H1 (cell line): ENCODE data around the gene NELL1. TPM values are rescaled to one million over a fixed set of nuclear protein-coding genes. Genes with fewer than 3 reads are reported as not detected.

Experiments
- CTCF ChIA-PET: fragments of 300-600 bp; sonication (Branson Sonifier 250); formaldehyde crosslinking; loops from one replicate; lab custom pipeline; 2021; ENCODE audit not compliant: partially characterized antibody; lab: Charles Lee
- POLR2A ChIA-PET: fragments of 300-600 bp; sonication (Branson Sonifier 250); formaldehyde crosslinking; loops from one replicate; lab custom pipeline; 2021; ENCODE audit warnings: inconsistent platforms; ENCODE audit not compliant: partially characterized antibody; lab: Charles Lee
- DNase-seq, 2 experiments: peaks; one replicate each; pipeline versions ENCODE4 v3.0.0 to v3.0.0-alpha.2; 2010 to 2022; ENCODE audit warnings: low spot score in 2 of 2, low read depth in 1 of 2, mixed read lengths in 1 of 2
- FAIRE-seq: peaks from 2 replicates; lab custom pipeline; 2011; peaks lifted over from hg19 to GRCh38; lab: Jason Lieb, UNC
- H2AFZ ChIP-seq: 2 replicates; pipeline ENCODE4 v1.8.1; 2012; ENCODE audit warnings: low read length, inconsistent platforms
- H2AK5ac ChIP-seq: 2 replicates; pipeline ENCODE4 v1.6.1; 2013; ENCODE audit warnings: low read depth, low read length
- H2BK120ac ChIP-seq: replicated peaks from 2 replicates; pipeline ENCODE3; 2013; ENCODE audit warnings: low read depth, low read length, inconsistent platforms
- H2BK12ac ChIP-seq: 2 replicates; pipeline ENCODE4 v1.6.1; 2013; ENCODE audit warnings: low read depth, low read length
- H2BK15ac ChIP-seq: 2 replicates; pipeline ENCODE4 v1.6.1; 2013; ENCODE audit warnings: low read length
- H2BK20ac ChIP-seq: 2 replicates; pipeline ENCODE4 v1.6.1; 2013; ENCODE audit warnings: low read length
- H2BK5ac ChIP-seq: 2 replicates; pipeline ENCODE4 v1.6.1; 2013; ENCODE audit warnings: low read depth, low read length
- H3K14ac ChIP-seq: 2 replicates; pipeline ENCODE4 v1.6.1; 2013; ENCODE audit warnings: inconsistent platforms; ENCODE audit not compliant: insufficient read length
- H3K18ac ChIP-seq: 2 replicates; pipeline ENCODE4 v1.6.1; 2013; ENCODE audit warnings: low read length; ENCODE audit errors: extremely low read depth
- H3K23ac ChIP-seq: 2 replicates; pipeline ENCODE4 v1.6.1; 2013; ENCODE audit warnings: inconsistent platforms; ENCODE audit not compliant: insufficient read length
- H3K23me2 ChIP-seq: 2 replicates; pipeline ENCODE4 v1.6.1; 2013; ENCODE audit warnings: low read depth, low read length
- H3K27ac ChIP-seq: 2 replicates; pipeline ENCODE4 v1.6.1; 2011; ENCODE audit warnings: low read depth, low read length, inconsistent platforms
- H3K27me3 ChIP-seq, 4 experiments: replicated peaks in 1 of 4; 1 replicate in 1 of 4; 2 replicates in 3 of 4; pipeline versions ENCODE4 v1.6.1 to v1.8.1; 2011 to 2013; ENCODE audit warnings: low read length in 3 of 4, mild to moderate bottlenecking in 3 of 4, inconsistent platforms in 2 of 4, mixed read lengths in 2 of 4, moderate library complexity in 1 of 4; ENCODE audit not compliant: control insufficient read depth in 3 of 4, insufficient read depth in 3 of 4; ENCODE audit errors: extremely low read depth in 1 of 4
- H3K36me3 ChIP-seq, 4 experiments: 2 replicates each; pipeline versions ENCODE4 v1.6.1 to v1.8.1; 2011 to 2013; ENCODE audit warnings: mild to moderate bottlenecking in 4 of 4, low read length in 3 of 4, moderate library complexity in 2 of 4, control low read depth in 1 of 4, inconsistent platforms in 1 of 4; ENCODE audit not compliant: insufficient read depth in 4 of 4, control insufficient read depth in 2 of 4
- H3K4ac ChIP-seq: replicated peaks from 2 replicates; pipeline ENCODE3; 2013; ENCODE audit warnings: low read length, low read depth, mixed read lengths, inconsistent platforms; ENCODE audit not compliant: insufficient read length
- H3K4me1 ChIP-seq, 4 experiments: replicated peaks in 1 of 4; 1 replicate in 1 of 4; 2 replicates in 3 of 4; pipeline versions ENCODE4 v1.6.1 to v1.8.1; 2011 to 2013; ENCODE audit warnings: low read length in 3 of 4, inconsistent platforms in 2 of 4, mixed read lengths in 1 of 4; ENCODE audit not compliant: insufficient read depth in 4 of 4, control insufficient read depth in 3 of 4
- H3K4me2 ChIP-seq, 2 experiments: 2 replicates each; pipeline versions ENCODE4 v1.6.1 to v1.8.1; 2011 to 2013; ENCODE audit warnings: low read depth in 2 of 2, low read length in 2 of 2, control low read depth in 1 of 2, inconsistent platforms in 1 of 2, mild to moderate bottlenecking in 1 of 2; ENCODE audit not compliant: insufficient read depth in 1 of 2
- H3K4me3 ChIP-seq, 4 experiments: fragments of 200-600, 300-600 bp in 1 of 4; sonication (generic), shearing (Covaris generic), sonication (Bioruptor Twin) in 1 of 4; 2 replicates each; pipeline versions ENCODE4 v1.5.1 to v1.8.1; 2011 to 2016; ENCODE audit warnings: low read length in 4 of 4, low read depth in 3 of 4, control low read depth in 2 of 4, inconsistent platforms in 2 of 4, mild to moderate bottlenecking in 2 of 4, mixed read lengths in 1 of 4, moderate library complexity in 1 of 4; ENCODE audit not compliant: insufficient read depth in 2 of 4; ENCODE audit errors: extremely low read depth in 1 of 4
- H3K56ac ChIP-seq: replicated peaks from 2 replicates; pipeline ENCODE3; 2013; ENCODE audit warnings: low read depth, mild to moderate bottlenecking, mixed read lengths, low read length, inconsistent platforms; ENCODE audit not compliant: insufficient read length
- H3K79me1 ChIP-seq: 2 replicates; pipeline ENCODE4 v1.6.1; 2013; ENCODE audit warnings: low read depth, low read length, control low read depth
- H3K79me2 ChIP-seq, 2 experiments: 2 replicates each; pipeline versions ENCODE4 v1.6.1 to v1.8.1; 2012 to 2013; ENCODE audit warnings: low read length in 2 of 2, mild to moderate bottlenecking in 2 of 2, inconsistent platforms in 1 of 2; ENCODE audit not compliant: insufficient read depth in 2 of 2, control insufficient read depth in 1 of 2
- H3K9ac ChIP-seq, 4 experiments: replicated peaks in 1 of 4; 1 replicate in 1 of 4; 2 replicates in 3 of 4; pipeline versions ENCODE4 v1.6.1 to v1.8.1; 2011 to 2013; ENCODE audit warnings: low read depth in 3 of 4, low read length in 3 of 4, control low read depth in 2 of 4, mild to moderate bottlenecking in 2 of 4, moderate library complexity in 2 of 4, inconsistent platforms in 1 of 4; ENCODE audit errors: extremely low read depth in 1 of 4
- H3K9me3 ChIP-seq, 2 experiments: 2 replicates each; pipeline versions ENCODE4 v1.6.1 to v1.8.1; 2012 to 2013; ENCODE audit warnings: mild to moderate bottlenecking in 2 of 2, moderate library complexity in 2 of 2, control low read depth in 1 of 2, inconsistent platforms in 1 of 2, low read depth in 1 of 2, low read length in 1 of 2, mixed read lengths in 1 of 2; ENCODE audit not compliant: insufficient read depth in 2 of 2
- H4K20me1 ChIP-seq, 2 experiments: replicated peaks in 1 of 2; 2 replicates each; pipeline versions ENCODE3 to v1.8.1; 2011 to 2013; ENCODE audit warnings: inconsistent platforms in 2 of 2, low read length in 2 of 2, mild to moderate bottlenecking in 1 of 2; ENCODE audit not compliant: insufficient read depth in 2 of 2, control insufficient read depth in 1 of 2
- H4K5ac ChIP-seq: 2 replicates; pipeline ENCODE4 v1.6.1; 2013; ENCODE audit warnings: low read length, low read depth, mixed read lengths, inconsistent platforms; ENCODE audit not compliant: insufficient read length
- H4K8ac ChIP-seq: 2 replicates; pipeline ENCODE4 v1.8.0; 2013; ENCODE audit warnings: mild to moderate bottlenecking, moderate library complexity, low read length, inconsistent platforms; ENCODE audit not compliant: insufficient read depth; ENCODE audit errors: extremely low read depth
- H4K91ac ChIP-seq: replicated peaks from 2 replicates; pipeline ENCODE3; 2013; ENCODE audit warnings: low read length, mixed read lengths, inconsistent platforms; ENCODE audit not compliant: insufficient read length
- ATF2 ChIP-seq: IDR thresholded peaks from 2 replicates; pipeline ENCODE4 v1.6.1; 2012; ENCODE audit warnings: low read length, inconsistent platforms
- ATF3 ChIP-seq: IDR thresholded peaks from 2 replicates; pipeline ENCODE4 v1.6.1; 2011; ENCODE audit warnings: low read depth, mild to moderate bottlenecking, low read length; ENCODE audit not compliant: insufficient read depth
- BACH1 ChIP-seq: IDR thresholded peaks from 2 replicates; pipeline ENCODE4 v1.6.1; 2012; ENCODE audit warnings: low read length, improper control_type of control experiment
- CHD1 ChIP-seq: IDR thresholded peaks from 2 replicates; pipeline ENCODE4 v1.6.1; 2012; ENCODE audit warnings: low read depth, low read length, improper control_type of control experiment
- EGR1 ChIP-seq: IDR thresholded peaks from 2 replicates; pipeline ENCODE4 v1.6.1; 2011; ENCODE audit warnings: low read depth, low read length, borderline replicate concordance
- EZH2 ChIP-seq: fragments of 200-600 bp; sonication (generic); IDR thresholded peaks from 2 replicates; pipeline ENCODE4 v1.7.1; 2012; ENCODE audit warnings: low read depth, mild to moderate bottlenecking, moderate library complexity, low read length, inconsistent platforms; ENCODE audit not compliant: severe bottlenecking
- FOSL1 ChIP-seq: IDR thresholded peaks from 2 replicates; pipeline ENCODE4 v1.6.1; 2011; ENCODE audit warnings: mild to moderate bottlenecking, low read depth, low read length, moderate library complexity; ENCODE audit not compliant: insufficient read depth
- POU5F1 ChIP-seq: IDR thresholded peaks from 2 replicates; pipeline ENCODE4 v1.6.1; 2011; ENCODE audit warnings: low read depth, mild to moderate bottlenecking, low read length, moderate library complexity
- SP1 ChIP-seq: IDR thresholded peaks from 2 replicates; pipeline ENCODE4 v1.6.1; 2011; ENCODE audit warnings: low read depth, low read length
- SP4 ChIP-seq: IDR thresholded peaks from 2 replicates; pipeline ENCODE4 v1.6.1; 2012; ENCODE audit warnings: low read length, inconsistent platforms
- TEAD4 ChIP-seq: IDR thresholded peaks from 2 replicates; pipeline ENCODE4 v1.6.1; 2012; ENCODE audit warnings: low read depth, low read length, inconsistent platforms, mixed read lengths
- USF2 ChIP-seq: IDR thresholded peaks from 2 replicates; pipeline ENCODE4 v1.6.1; 2011; ENCODE audit warnings: low read length, improper control_type of control experiment
- WGBS, 2 experiments: shearing (Covaris generic) in 1 of 2; methylation state at CpG; one replicate each; pipeline versions ENCODE4 v1.1.6 to v1.1.7; 2013 to 2015; ENCODE audit warnings: low lambda C conversion rate in 2 of 2, mixed read lengths in 2 of 2, inconsistent platforms in 1 of 2, low coverage in 1 of 2, missing lambda C conversion rate in 1 of 2; ENCODE audit not compliant: insufficient replicate concordance in 2 of 2, insufficient coverage in 1 of 2, insufficient read length in 1 of 2; ENCODE audit errors: extremely low coverage in 1 of 2, missing lambda C conversion rate in 1 of 2; 5-methylcytosine and 5-hydroxymethylcytosine counted together
- polyA plus RNA-seq, 7 experiments: library from polyadenylated mRNA; depleted of rRNA in 3 of 7; stranded (reverse) in 5 of 7; unstranded in 2 of 7; fragments of >200 nt in 5 of 7; fragments of 200-250 nt in 2 of 7; gene quantifications; 1 replicate in 5 of 7; 2 replicates in 1 of 7; 4 replicates in 1 of 7; pipeline versions ENCODE4 v1.2.1 to v1.2.3, GENCODE V29; 2011 to 2013; ENCODE audit warnings: missing spikeins in 2 of 7, mixed read lengths in 2 of 7
- total RNA-seq: library from RNA; stranded (reverse); fragmentation: NEBNext Ultra II Directional; extraction: Animal tissue kit (Norgen Biotek cat#: 25700); gene quantifications from 2 replicates; pipeline ENCODE4 v1.2.1, GENCODE V29; 2021

The NELL1 gene
- total and polyA plus RNA-seq, 2 of the 8 experiments (the other 6 are each of a cell fraction or from before 2014, with no cell fraction given): 0.21 TPM; not detected in 1

- Histone ChIP-seq H2AFZ (no peak overlapping the region), H2BK15ac (no peak overlapping the region), H3K23ac (no peak overlapping the region), H3K9me3 (no peaks in the 10 kb centered on the region), H3K79me2 (no peaks in the 10 kb centered on the region), H2AK5ac (no peak overlapping the region), H4K91ac (no peak overlapping the region), H4K8ac (no peak overlapping the region), H3K79me1 (no peaks in the 10 kb centered on the region), H3K56ac (no peak overlapping the region), H2BK20ac (no peak overlapping the region), H3K18ac (no peak overlapping the region), H4K5ac (no peak overlapping the region), H3K27ac (no peak overlapping the region), H3K4me1 (no peaks in the 10 kb centered on the region), H3K23me2 (no peaks in the 10 kb centered on the region), H3K4me2 (no peak overlapping the region), H2BK12ac (no peak overlapping the region), H2BK120ac (no peak overlapping the region), H3K36me3 (no peaks in the 10 kb centered on the region), H3K4ac (no peak overlapping the region), H2BK5ac (no peak overlapping the region), H3K9ac (no peak overlapping the region), H4K20me1 (no peaks in the 10 kb centered on the region), H3K14ac (no peak overlapping the region), H3K27me3 (no peaks in the 10 kb centered on the region), H3K4me3 (no peak overlapping the region)
- FAIRE-seq (no peak), DNase-seq (no peak)
- WGBS, 2 experiments: 90% methylated on average over 1 of the region's 1 CpG; no CpG with 5 or more reads in 1 of the 2 experiments
- ChIA-PET POLR2A (no interaction called here), CTCF (interaction anchor here (0.7 kb wide), 1 partner anchor 19 kb away, joined by 3 read pairs; no protein-coding TSS in a partner anchor)
- TF ChIP-seq FOSL1: no peak
- TF ChIP-seq BACH1: no peak
- no peak for TF ChIP-seq ATF3
- no peak for TF ChIP-seq USF2
- TF ChIP-seq EZH2: no peak
- TF ChIP-seq CHD1: no peak
- no peak for TF ChIP-seq SP1
- TF ChIP-seq EGR1: no peak
- no peak for TF ChIP-seq ATF2
- TF ChIP-seq SP4: no peak
- no peak for TF ChIP-seq TEAD4
- TF ChIP-seq POU5F1: no peak
Measured at GRCh38 chr11:21427726-21428125, 758.3 kb downstream of the NELL1 start.
